ENCODE measurements around the gene TMED10.

The TMED10 gene

GRCh38 chr14:75176142-75176820, at the start of gene TMED10:
TMED10 (minus strand) TSS chr14:75176612; CDS start chr14:75176579, 33 bp downstream.
- no peak for FAIRE-seq

- no peak for FAIRE-seq
Measured at GRCh38 chr14:75224561-75224960, 48.1 kb upstream of the TMED10 start.

- no peak for FAIRE-seq
Measured at GRCh38 chr14:75223664-75224154, 47.3 kb upstream of the TMED10 start.

- no peak for FAIRE-seq
Measured at GRCh38 chr14:75222208-75222701, 45.8 kb upstream of the TMED10 start.

- no peak for FAIRE-seq
Measured at GRCh38 chr14:75221797-75222196, 45.4 kb upstream of the TMED10 start.

GRCh38 chr14:75220156-75220555, 43.7 kb upstream of the TMED10 start:
- no peak for FAIRE-seq

- FAIRE-seq = no peak
Measured at GRCh38 chr14:75217508-75218206, 41.2 kb upstream of the TMED10 start.

- FAIRE-seq = no peak
Measured at GRCh38 chr14:75216427-75217006, 40.1 kb upstream of the TMED10 start.

GRCh38 chr14:75215520-75215919, 39.1 kb upstream of the TMED10 start:
- FAIRE-seq = no peak

- FAIRE-seq = no peak
Measured at GRCh38 chr14:75214558-75214957, 38.1 kb upstream of the TMED10 start.

GRCh38 chr14:75213172-75213571, 36.8 kb upstream of the TMED10 start:
- FAIRE-seq = no peak

GRCh38 chr14:75208843-75209242, 32.4 kb upstream of the TMED10 start:
- FAIRE-seq = no peak

- no peak for FAIRE-seq
Measured at GRCh38 chr14:75206190-75206589, 29.8 kb upstream of the TMED10 start.

GRCh38 chr14:75205591-75205990, 29.2 kb upstream of the TMED10 start:
- no peak for FAIRE-seq

- no peak for FAIRE-seq
Measured at GRCh38 chr14:75204116-75204515, 27.7 kb upstream of the TMED10 start.

GRCh38 chr14:75202657-75203056, 26.2 kb upstream of the TMED10 start:
- no peak for FAIRE-seq

GRCh38 chr14:75201087-75201486, 24.7 kb upstream of the TMED10 start:
- FAIRE-seq = no peak

GRCh38 chr14:75200451-75200850, 24.0 kb upstream of the TMED10 start:
- FAIRE-seq = no peak

GRCh38 chr14:75198291-75198933, 22.0 kb upstream of the TMED10 start:
- no peak for FAIRE-seq

- no peak for FAIRE-seq
Measured at GRCh38 chr14:75197338-75197737, 20.9 kb upstream of the TMED10 start.

- FAIRE-seq = no peak
Measured at GRCh38 chr14:75196468-75196867, 20.1 kb upstream of the TMED10 start.

- no peak for FAIRE-seq
Measured at GRCh38 chr14:75196064-75196463, 19.7 kb upstream of the TMED10 start.

GRCh38 chr14:75191100-75191499, 14.7 kb upstream of the TMED10 start:
- FAIRE-seq = no peak
